GM12891 (cell line): ENCODE measurements around the gene NEDD4L.
A peak's percentile ranks its signal among the peaks of the same experiment; 100 is the strongest.

ENCODE experiments used
- DNase-seq: peaks from one replicate; pipeline ENCODE4 v3.0.0; 2011; ENCODE audit warnings: low spot score; ENCODE audit not compliant: insufficient read length
- FAIRE-seq: peaks from 2 replicates; lab custom pipeline; 2011; peaks lifted over from hg19 to GRCh38; lab: Jason Lieb, UNC
- PAX5 ChIP-seq: IDR thresholded peaks from 2 replicates; pipeline ENCODE4 v1.6.1; 2011; ENCODE audit warnings: low read length, moderate library complexity, mild to moderate bottlenecking; ENCODE audit not compliant: insufficient read depth, severe bottlenecking
- POLR2A ChIP-seq: IDR thresholded peaks from 2 replicates; pipeline ENCODE4 v1.6.1; 2011; ENCODE audit warnings: low read depth, low read length, control low read depth
- POLR2AphosphoS5 ChIP-seq: IDR thresholded peaks from 2 replicates; pipeline ENCODE4 v1.6.1; 2011; ENCODE audit warnings: low read depth, low read length, control low read depth
- POU2F2 ChIP-seq: IDR thresholded peaks from 2 replicates; pipeline ENCODE4 v1.6.1; 2011; ENCODE audit warnings: low read depth, mild to moderate bottlenecking, control low read depth, low read length, moderate library complexity
- SPI1 ChIP-seq: IDR thresholded peaks from 2 replicates; pipeline ENCODE4 v1.6.1; 2011; ENCODE audit warnings: low read depth, low read length, control low read depth
- TAF1 ChIP-seq: IDR thresholded peaks from 2 replicates; pipeline ENCODE4 v1.6.1; 2011; ENCODE audit warnings: low read depth, low read length, control low read depth

NEDD4L gene

DNA sequence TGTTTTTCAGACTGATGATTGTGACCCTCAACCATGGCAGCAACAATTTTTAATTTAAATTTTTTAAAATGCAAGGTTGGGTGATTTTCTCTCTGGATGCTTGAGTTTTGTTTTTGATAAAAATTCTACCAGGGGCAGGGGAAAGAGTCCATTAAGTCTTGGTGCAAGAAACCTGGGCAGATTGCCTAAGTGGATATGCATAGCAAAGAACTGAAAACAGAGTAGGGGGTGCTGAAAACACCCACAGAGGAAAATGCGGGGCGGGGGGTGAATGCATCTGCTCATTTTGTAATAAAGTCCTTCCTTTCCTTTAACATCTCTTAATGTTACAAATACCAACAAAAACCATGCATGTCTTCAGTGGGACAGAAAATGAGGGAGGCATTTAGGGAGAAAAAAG lies 138.0 kb downstream of the NEDD4L start:
- no peak for DNase-seq
- TF ChIP-seq POU2F2 = no peak
- TF ChIP-seq SPI1 = no peak
- TF ChIP-seq POLR2AphosphoS5 = no peak
- TF ChIP-seq TAF1 = no peak
- TF ChIP-seq PAX5 = no peak
- no peak for TF ChIP-seq POLR2A
- FAIRE-seq = no peak

DNA sequence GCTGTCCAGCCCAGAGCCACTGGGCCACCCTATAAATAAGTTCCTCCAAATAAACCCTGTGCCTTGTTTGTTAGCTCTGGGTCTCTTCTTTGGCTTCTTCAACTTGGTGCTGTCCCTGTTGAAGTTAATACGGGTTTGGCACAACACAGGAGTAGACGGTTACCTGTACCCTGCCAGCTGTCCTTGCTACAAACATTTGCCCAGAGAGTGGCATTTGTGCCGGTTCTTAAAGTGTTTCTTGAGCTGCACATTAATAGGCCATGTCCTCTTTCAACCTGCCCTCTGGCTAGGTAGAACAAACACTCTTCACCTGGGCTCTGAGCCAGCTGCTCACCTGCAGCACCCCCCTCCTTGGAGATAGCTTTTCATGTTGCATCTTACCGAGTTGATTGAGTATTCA lies 139.2 kb downstream of the NEDD4L start:
- DNase-seq (no peak), FAIRE-seq (no peak)

DNA sequence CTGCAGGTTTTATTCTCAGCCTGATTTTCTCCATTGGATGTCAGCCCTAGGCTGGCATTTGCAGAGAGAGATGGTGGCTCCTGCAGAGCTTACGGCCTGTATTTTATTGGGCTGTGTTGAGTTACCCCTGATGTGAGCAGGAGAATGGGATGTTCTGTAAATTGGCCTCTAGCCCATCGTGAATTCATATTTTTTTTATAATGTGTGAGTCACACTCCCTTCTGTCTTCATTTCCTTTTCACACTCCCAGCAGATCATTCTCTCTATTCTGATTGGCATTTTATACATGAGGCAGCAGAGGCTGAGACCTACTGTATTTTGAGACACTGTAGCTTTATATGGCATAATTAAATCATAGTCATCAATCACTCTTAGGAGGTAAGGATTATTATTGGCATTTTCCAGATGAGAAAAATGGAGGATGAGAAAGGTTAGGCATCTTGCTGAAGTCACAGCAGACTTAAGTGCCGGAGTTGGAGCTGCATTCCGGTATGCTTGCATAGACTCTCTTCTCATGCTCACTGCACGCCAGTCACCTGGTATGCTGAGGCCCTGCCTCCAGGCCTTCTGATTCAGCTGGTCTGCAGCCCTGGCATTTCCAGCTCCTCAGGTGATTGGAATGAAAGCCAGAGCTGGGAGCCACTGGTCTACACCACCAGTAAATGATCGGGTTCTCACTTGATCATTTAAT lies 142.4 kb downstream of the NEDD4L start:
- TF ChIP-seq PAX5 = no peak
- no peak for TF ChIP-seq POLR2AphosphoS5
- TF ChIP-seq SPI1 = no peak
- TF ChIP-seq TAF1 = no peak
- TF ChIP-seq POU2F2 = no peak
- no peak for TF ChIP-seq POLR2A
- FAIRE-seq = no peak
- no peak for DNase-seq

More for the DNA sequence above, 139.2 kb downstream of the NEDD4L start:
- TF ChIP-seq POLR2AphosphoS5 (no peak), PAX5 (no peak), SPI1 (no peak), POLR2A (no peak), TAF1 (no peak), POU2F2 (no peak)

DNA sequence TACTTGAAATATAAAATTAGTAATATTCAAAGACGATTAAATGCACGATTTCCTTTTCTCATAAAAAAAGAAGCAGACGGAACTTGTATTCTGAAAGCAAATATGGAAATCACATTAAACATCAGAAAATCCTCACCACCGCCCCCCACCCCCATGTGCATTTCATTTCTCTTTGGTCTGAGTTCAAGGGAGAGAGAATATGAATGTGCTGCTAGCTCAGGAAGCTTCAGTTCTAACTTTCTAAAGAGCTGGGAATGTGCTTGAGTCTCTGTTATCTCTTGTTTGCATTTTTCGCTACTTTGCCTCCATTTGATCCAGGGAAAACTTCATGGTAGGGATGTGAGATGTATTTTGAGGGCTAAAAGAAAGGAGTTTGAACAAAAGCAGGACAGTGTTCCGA lies 143.6 kb downstream of the NEDD4L start:
- DNase-seq = no peak
- no peak for FAIRE-seq
- TF ChIP-seq POLR2A (no peak), POU2F2 (no peak), TAF1 (no peak), SPI1 (no peak), POLR2AphosphoS5 (no peak), PAX5 (no peak)

DNA sequence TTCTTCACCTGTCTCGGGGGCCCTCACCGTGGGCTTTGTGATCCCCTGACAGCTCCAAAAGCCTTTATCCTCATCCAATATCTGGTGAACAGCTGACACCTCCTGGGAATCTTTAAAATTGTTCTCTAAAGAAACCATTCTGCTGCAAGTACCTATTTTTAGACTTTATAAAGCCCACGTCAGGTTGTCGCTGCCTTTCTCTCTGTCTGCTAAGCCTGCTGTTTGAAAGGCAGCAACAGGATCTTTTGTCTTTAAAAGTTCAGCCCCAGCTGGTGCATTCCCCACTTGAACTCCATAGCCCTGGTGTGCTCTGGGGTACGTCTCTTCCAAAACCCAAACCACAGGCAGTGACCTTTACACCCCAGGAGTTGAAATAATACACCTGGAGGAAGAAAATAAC lies 145.0 kb downstream of the NEDD4L start:
- DNase-seq = no peak
- TF ChIP-seq POLR2A (no peak), TAF1 (no peak), PAX5 (no peak), POLR2AphosphoS5 (no peak), SPI1 (no peak), POU2F2 (no peak)

DNA sequence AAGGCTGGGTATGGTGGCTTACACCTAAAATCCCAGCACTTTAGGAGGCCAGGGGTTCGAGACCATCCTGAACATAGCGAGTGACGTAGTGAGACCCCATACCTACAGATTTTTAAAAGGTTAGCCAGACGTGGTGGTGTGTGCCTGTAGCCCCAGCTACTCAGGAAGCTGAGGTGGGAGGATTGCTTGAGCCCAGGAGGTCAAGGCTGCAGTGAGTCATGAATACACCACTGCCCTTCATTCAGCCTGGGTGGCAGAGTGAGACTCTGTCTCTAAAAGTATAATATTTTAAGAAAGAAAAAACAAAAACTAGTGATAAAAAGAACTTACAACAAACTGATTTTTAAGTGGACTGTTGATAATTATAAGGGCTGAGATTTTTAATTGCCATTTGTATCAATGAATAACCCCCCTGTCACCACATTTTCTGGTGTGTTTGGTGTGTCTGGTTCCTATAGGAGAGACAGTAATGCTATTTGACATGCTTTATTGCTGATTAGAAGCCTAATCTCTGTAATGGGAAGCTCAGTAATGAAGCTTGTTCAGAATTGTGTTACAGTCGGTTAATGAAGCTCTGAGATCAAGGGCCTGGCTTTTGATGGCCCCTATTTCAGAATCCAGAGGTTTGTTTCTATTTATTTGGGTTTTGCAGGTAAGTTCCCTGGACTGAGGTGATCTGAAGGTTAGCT lies 147.0 kb downstream of the NEDD4L start:
- TF ChIP-seq SPI1 = no peak
- no peak for TF ChIP-seq TAF1
- TF ChIP-seq PAX5 = no peak
- no peak for TF ChIP-seq POLR2AphosphoS5
- no peak for TF ChIP-seq POLR2A
- no peak for TF ChIP-seq POU2F2
- no peak for FAIRE-seq

More for the DNA sequence above, 145.0 kb downstream of the NEDD4L start:
- FAIRE-seq = no peak

DNA sequence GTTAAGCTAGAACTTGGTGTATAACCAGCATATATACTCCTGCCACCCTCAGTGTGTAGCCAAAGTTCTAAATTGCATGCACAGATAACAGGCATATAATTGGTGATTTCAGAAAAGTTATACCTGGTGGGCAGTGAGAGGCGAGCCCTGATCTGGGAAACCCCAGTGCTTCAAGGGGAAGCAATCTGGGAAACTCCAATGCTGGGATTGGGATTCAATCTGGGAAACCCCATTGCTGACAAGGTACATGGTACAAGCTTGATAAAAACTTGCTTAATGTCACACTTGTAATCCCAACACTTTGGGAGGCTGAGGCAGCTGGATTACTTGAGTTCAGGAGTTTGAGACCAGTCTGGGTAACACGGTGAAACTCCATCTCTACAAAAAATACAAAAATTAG lies 147.6 kb downstream of the NEDD4L start:
- no peak for TF ChIP-seq POU2F2
- no peak for TF ChIP-seq POLR2AphosphoS5
- FAIRE-seq (no peak), DNase-seq (no peak)

More for the DNA sequence above, 147.0 kb downstream of the NEDD4L start:
- DNase-seq = no peak

DNA sequence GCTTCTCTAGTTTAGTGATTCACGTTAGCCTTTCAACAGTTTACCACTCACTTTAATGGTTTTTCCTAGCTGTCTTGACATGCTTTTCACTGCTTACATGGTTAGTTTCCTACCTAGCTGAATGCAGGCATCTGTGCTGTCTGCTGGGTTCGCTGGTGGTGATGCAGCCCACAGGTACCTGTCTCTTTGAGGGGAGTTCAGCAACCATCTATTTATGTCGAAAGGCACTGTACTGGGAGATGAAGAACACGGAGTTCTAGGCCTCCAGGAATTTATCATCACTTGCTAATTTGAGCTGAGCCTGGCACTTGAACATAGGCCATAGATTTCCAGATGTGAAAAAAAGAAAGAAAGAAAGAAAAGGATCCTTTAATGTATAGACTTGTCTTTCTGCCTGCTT lies 148.5 kb downstream of the NEDD4L start:
- TF ChIP-seq TAF1 (no peak), POLR2A (no peak), POU2F2 (no peak), SPI1 (no peak), POLR2AphosphoS5 (no peak), PAX5 (no peak)
- no peak for FAIRE-seq
- DNase-seq = no peak

DNA sequence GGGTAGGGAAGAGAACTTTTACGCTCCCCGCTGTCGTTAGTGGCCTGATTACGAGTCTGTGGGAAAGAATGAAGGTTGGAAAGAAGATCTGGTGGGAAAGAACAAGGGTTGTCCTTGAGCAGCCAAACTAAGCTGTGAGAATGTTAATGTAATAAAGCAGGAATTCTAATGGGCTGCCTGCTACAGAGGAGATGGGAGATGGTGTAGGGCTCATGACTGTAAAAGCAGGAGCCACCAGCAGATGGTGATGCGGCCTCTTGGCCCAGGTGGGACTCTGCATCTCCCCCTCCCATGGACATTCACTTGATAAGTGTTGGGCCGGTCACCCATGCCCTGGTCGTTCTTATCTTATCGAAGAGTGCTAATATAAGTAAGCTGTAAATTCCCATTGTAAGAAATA lies 150.0 kb downstream of the NEDD4L start:
- FAIRE-seq (peak; percentile 47), DNase-seq (no peak)
- TF ChIP-seq POLR2A (no peak), TAF1 (no peak), POU2F2 (no peak), SPI1 (no peak), PAX5 (no peak), POLR2AphosphoS5 (no peak)
